Mucosa of stomach (tissue), 1 donor: ENCODE data around the gene ZNF69.
"Not testable (repeated sequence)": the region's sequence is repeated elsewhere in the genome, so short reads cannot be mapped to it uniquely, and the experiment has no call there.

ENCODE experiments used
- H3K27me3 ChIP-seq: one replicate; pipeline ENCODE4 v1.7.0; 2013; ENCODE audit warnings: mild to moderate bottlenecking, low read length; ENCODE audit not compliant: control insufficient read depth, insufficient read depth
- H3K36me3 ChIP-seq: one replicate; pipeline ENCODE4 v1.7.0; 2013; ENCODE audit warnings: low read length; ENCODE audit not compliant: control insufficient read depth, insufficient read depth
- H3K4me1 ChIP-seq: one replicate; pipeline ENCODE4 v1.7.0; 2013; ENCODE audit warnings: mild to moderate bottlenecking, low read length; ENCODE audit not compliant: control insufficient read depth, insufficient read depth
- H3K4me3 ChIP-seq: one replicate; pipeline ENCODE4 v1.7.0; 2013; ENCODE audit warnings: low read length
- H3K9ac ChIP-seq: one replicate; pipeline ENCODE4 v1.7.0; 2013; ENCODE audit warnings: mild to moderate bottlenecking, low read length, moderate library complexity
- H3K9me3 ChIP-seq: one replicate; pipeline ENCODE4 v1.7.0; 2013; ENCODE audit warnings: mild to moderate bottlenecking, low read length, moderate library complexity; ENCODE audit not compliant: control insufficient read depth
- donor health status: Pancreatic carcinoma.

Gene ZNF69

DNA sequence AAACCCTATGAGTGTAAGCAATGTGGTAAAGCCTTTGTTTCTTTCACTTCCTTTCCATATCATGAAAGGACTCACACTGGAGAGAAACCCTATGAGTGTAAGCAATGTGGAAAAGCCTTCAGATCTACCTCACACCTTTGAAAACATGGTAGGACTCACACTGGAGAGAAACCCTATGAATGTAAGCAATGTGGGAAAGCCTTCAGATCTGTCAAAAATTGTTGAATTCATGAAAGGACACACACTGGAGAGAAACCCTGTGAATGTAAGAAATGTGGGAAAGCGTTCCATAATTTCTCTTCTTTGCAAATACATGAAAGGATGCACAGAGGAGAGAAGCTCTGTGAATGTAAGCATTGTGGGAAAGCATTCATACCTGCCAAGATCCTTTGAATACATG lies 24.4 kb downstream of the ZNF69 start:
- not testable (repeated sequence) for H3K9ac ChIP-seq, H3K27me3 ChIP-seq, H3K4me1 ChIP-seq, H3K36me3 ChIP-seq, H3K4me3 ChIP-seq
- H3K9me3 ChIP-seq: peaks cover 17% of the 10 kb centered on the region

DNA sequence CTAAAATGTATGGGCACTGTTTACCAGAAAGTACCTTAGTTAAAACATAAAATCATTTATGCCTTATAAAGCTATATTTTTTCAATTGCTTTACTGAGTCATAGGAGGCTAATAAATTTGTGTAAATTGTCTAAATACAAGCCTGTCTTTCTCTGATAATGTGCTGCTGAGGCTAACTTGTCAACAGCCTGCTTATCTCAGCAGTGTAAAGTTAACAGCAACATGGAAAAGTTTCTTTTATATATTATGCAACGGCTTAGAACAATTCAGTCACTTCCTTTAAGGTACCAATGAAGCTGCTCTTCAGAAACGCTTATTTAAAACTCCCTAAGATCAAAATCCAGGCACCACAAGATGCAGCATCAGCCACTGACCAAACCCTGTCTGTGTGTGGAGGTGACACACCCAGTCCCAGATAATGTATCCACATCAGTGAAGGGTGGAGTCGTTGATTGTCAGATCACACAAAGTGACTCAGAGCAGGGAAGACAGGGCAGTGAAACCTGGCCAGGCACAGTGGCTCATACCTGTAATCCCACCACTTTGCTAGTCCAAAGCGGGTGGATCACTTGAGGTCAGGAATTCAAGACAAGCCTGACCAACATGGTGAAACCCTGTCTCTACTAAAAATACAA lies 27.0 kb downstream of the ZNF69 start:
- not testable (repeated sequence) for H3K36me3 ChIP-seq, H3K9ac ChIP-seq, H3K4me1 ChIP-seq, H3K27me3 ChIP-seq, H3K4me3 ChIP-seq
- H3K9me3 ChIP-seq: peaks cover 17% of the 10 kb centered on the region

- H3K4me1 ChIP-seq: peaks cover 20% of the 10 kb centered on the region
- no peaks in the 10 kb centered on the region for H3K9me3 ChIP-seq
- no peak overlapping the region for H3K4me3 ChIP-seq
- H3K27me3 ChIP-seq: no peaks in the 10 kb centered on the region
- H3K9ac ChIP-seq: no peak overlapping the region
- no peaks in the 10 kb centered on the region for H3K36me3 ChIP-seq
Measured at GRCh38 chr19:11921852-11922495, 34.4 kb downstream of the ZNF69 start.

DNA sequence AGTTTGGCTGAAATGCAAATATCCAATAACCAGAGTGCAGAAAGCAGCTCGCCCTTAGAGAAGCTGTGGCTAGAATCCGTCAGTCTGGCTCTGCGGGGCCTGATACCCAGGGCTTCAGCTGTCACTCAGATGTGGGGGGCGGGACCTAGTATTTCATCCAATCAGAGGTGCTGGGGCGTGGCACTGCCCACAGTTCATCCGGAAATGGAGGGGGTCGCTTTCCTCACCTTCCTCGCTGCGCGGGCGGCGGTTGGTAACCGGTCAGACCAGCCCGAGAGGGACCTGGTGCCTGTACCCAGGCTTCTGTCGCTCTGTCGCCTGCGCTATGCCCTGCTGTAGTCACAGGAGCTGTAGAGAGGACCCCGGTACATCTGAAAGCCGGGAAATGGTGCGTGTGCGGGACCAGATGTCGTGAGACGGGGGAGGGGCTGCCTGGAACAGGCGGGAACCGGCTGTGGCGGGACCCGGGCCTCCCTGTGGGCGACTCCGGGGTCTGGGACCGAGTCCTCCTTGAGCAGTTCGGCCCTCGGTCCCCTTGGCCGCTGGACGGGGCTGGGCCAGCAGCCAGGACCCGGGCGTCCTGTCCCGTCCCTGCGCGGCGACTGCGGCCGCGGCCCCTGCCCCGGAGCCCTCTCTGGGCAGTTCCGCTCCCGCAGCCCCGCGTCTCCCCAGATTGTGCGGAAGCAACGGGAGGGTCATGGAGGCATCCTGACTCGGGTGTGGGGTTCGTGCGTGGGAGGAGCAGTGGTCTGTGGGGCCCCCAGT lies 37.5 kb downstream of the ZNF69 start, which contains the start of gene ZNF700:
TSS of gene ZNF700 (plus strand) at position 222 of the 765 bp plus-strand sequence. CDS start at position 326, 104 bp downstream.
- Histone ChIP-seq H3K9me3 (no peaks in the 10 kb centered on the region), H3K4me3 (peak within 1 kb of the TSS; percentile 100), H3K9ac (peak within 1 kb of the TSS; percentile 96), H3K36me3 (no peaks in the 10 kb centered on the region), H3K4me1 (peaks cover 20% of the 10 kb centered on the region), H3K27me3 (no peaks in the 10 kb centered on the region)

DNA sequence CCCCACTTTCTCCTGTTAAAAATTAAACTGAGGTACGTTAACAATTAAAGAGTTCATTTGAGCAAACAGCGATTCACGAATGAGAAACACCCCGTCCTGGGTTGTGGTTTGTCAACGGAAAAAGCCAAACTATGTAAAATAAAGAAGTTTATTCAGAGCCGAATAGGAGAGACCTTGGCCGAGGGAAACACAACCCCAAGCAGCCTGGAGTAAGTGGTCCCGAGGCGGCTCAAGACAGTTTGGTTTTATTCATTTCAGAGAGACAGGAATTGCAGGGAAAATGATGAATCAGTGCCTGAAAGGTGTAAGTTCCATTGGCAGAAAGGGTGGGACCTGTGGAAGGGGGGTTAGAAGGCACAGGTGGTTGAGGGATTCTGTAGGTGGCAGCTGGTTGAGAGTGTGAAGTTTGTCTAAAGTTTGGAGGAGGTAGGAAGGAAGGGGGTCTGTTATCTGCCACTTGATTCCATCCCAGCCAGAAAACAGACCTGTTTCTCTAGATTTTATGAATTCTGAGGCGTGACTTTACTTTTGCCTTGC lies 38.1 kb downstream of the ZNF69 start:
- not testable (repeated sequence) for H3K36me3 ChIP-seq, H3K9me3 ChIP-seq, H3K27me3 ChIP-seq
- Histone ChIP-seq H3K4me3 (peak overlapping the region; percentile 100), H3K4me1 (peaks cover 20% of the 10 kb centered on the region), H3K9ac (peak overlapping the region; percentile 96)

DNA sequence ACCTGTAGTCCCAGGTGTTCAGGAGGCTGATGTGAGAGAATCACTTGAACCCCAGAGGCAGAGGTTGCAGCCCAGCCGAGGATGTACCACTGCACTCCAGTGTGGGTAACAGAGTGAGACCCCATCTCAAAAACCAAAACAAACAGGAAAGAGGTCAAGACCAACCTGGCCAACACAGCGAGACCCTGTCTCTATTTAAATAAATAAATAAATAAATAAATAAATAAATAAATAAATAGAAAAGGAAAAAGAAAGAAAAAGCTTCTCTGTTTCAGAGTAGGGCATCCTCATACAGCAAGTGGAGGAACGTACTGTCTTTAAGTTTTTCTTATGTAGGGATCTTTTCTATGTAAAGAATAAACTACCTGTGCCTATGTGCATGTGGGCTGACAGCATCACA lies 39.6 kb downstream of the ZNF69 start:
- H3K4me3 ChIP-seq: no peak overlapping the region
- H3K27me3 ChIP-seq: no peaks in the 10 kb centered on the region
- H3K9me3 ChIP-seq: no peaks in the 10 kb centered on the region
- H3K9ac ChIP-seq: no peak overlapping the region
- peaks cover 20% of the 10 kb centered on the region for H3K4me1 ChIP-seq
- no peaks in the 10 kb centered on the region for H3K36me3 ChIP-seq

DNA sequence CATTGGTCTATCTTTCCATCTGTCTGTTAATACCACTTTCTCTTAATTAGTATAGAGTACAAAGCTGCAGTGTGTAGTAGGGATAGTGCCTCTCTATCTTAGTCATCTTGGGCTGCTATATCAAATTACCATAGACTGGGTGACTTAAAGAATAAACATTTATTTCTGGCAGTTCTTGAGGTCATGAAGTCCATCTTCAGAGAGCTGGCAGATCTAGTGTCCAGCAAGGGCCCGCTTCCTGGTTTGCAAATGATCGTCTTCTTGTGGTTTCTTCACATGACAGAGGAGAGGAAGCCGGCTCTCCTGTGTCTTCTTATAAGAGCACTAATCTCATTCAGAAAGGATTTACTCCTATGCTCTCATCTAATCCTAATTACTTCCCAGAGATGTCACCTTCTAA lies 43.5 kb downstream of the ZNF69 start:
- no peaks in the 10 kb centered on the region for H3K36me3 ChIP-seq
- peaks cover 4% of the 10 kb centered on the region for H3K4me1 ChIP-seq
- no peaks in the 10 kb centered on the region for H3K27me3 ChIP-seq
- no peak overlapping the region for H3K9ac ChIP-seq
- no peak overlapping the region for H3K4me3 ChIP-seq
- no peaks in the 10 kb centered on the region for H3K9me3 ChIP-seq

GRCh38 chr19:11931513-11931912 lies 43.9 kb downstream of the ZNF69 start:
- H3K36me3 ChIP-seq: no peaks in the 10 kb centered on the region
- H3K9ac ChIP-seq: no peak overlapping the region
- no peaks in the 10 kb centered on the region for H3K9me3 ChIP-seq
- H3K4me1 ChIP-seq: no peaks in the 10 kb centered on the region
- no peak overlapping the region for H3K4me3 ChIP-seq
- H3K27me3 ChIP-seq: no peaks in the 10 kb centered on the region

- not testable (repeated sequence) for H3K27me3 ChIP-seq, H3K4me3 ChIP-seq, H3K36me3 ChIP-seq, H3K9ac ChIP-seq, H3K9me3 ChIP-seq, H3K4me1 ChIP-seq
Measured at GRCh38 chr19:11935829-11936228, 48.2 kb downstream of the ZNF69 start.

GRCh38 chr19:11938383-11938782 lies 50.8 kb downstream of the ZNF69 start:
- not testable (repeated sequence) for H3K36me3 ChIP-seq, H3K9ac ChIP-seq, H3K4me1 ChIP-seq, H3K9me3 ChIP-seq, H3K4me3 ChIP-seq, H3K27me3 ChIP-seq

- peaks cover 37% of the 10 kb centered on the region for H3K9me3 ChIP-seq
- H3K4me3 ChIP-seq, H3K36me3 ChIP-seq, H3K4me1 ChIP-seq, H3K9ac ChIP-seq, H3K27me3 ChIP-seq: not testable (repeated sequence)
Measured at GRCh38 chr19:11941361-11941887, 53.8 kb downstream of the ZNF69 start.
